Smooth muscle cell (in vitro differentiated cells): ENCODE measurements around the gene TUBGCP2. TPM values are rescaled to one million over a fixed set of nuclear protein-coding genes. Genes with fewer than 3 reads are reported as not detected.

Source experiments
- DNase-seq: peaks from one replicate; lab custom pipeline; 2025; ENCODE audit not compliant: unreplicated experiment; lab: John Stamatoyannopoulos, UW
- H2AFZ ChIP-seq: fragments of 200-600 bp; sonication (generic); 2 replicates; pipeline ENCODE4 v1.6.0; 2016; ENCODE audit warnings: antibody characterized with exemption, low read depth, mild to moderate bottlenecking
- H3F3A ChIP-seq: fragments of 200-600 bp; sonication (generic); 2 replicates; pipeline ENCODE4 v1.6.0; 2017; ENCODE audit warnings: antibody characterized with exemption, low read depth
- H3K27ac ChIP-seq: fragments of 200-600 bp; sonication (generic); 2 replicates; pipeline ENCODE4 v1.5.1; 2016; ENCODE audit warnings: low read depth, mild to moderate bottlenecking
- H3K27me3 ChIP-seq: fragments of 200-600 bp; sonication (generic); 2 replicates; pipeline ENCODE4 v1.6.1; 2016; ENCODE audit warnings: low read depth, mild to moderate bottlenecking
- H3K36me3 ChIP-seq: fragments of 200-600 bp; sonication (generic); 2 replicates; pipeline ENCODE4 v1.5.1; 2016; ENCODE audit warnings: low read depth
- H3K4me1 ChIP-seq: fragments of 200-600 bp; sonication (generic); 2 replicates; pipeline ENCODE4 v1.5.1; 2016; ENCODE audit warnings: low read depth
- H3K4me2 ChIP-seq: fragments of 200-600 bp; sonication (generic); 2 replicates; pipeline ENCODE4 v1.6.0; 2016; ENCODE audit warnings: mild to moderate bottlenecking
- H3K4me3 ChIP-seq: fragments of 200-600 bp; sonication (generic); 2 replicates; pipeline ENCODE4 v1.5.1; 2016; ENCODE audit warnings: mild to moderate bottlenecking
- H3K79me2 ChIP-seq: fragments of 200-600 bp; sonication (generic); 2 replicates; pipeline ENCODE4 v1.6.0; 2016; ENCODE audit warnings: low read depth, mild to moderate bottlenecking
- H3K9ac ChIP-seq: fragments of 200-600 bp; sonication (generic); 2 replicates; pipeline ENCODE4 v1.6.0; 2016; ENCODE audit warnings: low read depth
- H3K9me3 ChIP-seq: fragments of 200-600 bp; sonication (generic); replicated peaks from 2 replicates; pipeline ENCODE4 v1.5.1; 2016; ENCODE audit warnings: low read depth
- H4K20me1 ChIP-seq: fragments of 200-600 bp; sonication (generic); 2 replicates; pipeline ENCODE4 v1.6.0; 2016; ENCODE audit warnings: low read depth
- CTCF ChIP-seq: fragments of 200-600 bp; sonication (generic); IDR thresholded peaks from 2 replicates; pipeline ENCODE4 v1.5.1; 2017; ENCODE audit warnings: borderline replicate concordance, mild to moderate bottlenecking, antibody characterized with exemption; ENCODE audit not compliant: insufficient read depth, poor library complexity, severe bottlenecking
- WGBS: methylation state at CpG from one replicate; pipeline ENCODE4 v1.1.7; 2016; ENCODE audit warnings: low lambda C conversion rate; 5-methylcytosine and 5-hydroxymethylcytosine counted together
- polyA plus RNA-seq: library from polyadenylated mRNA; unstranded; fragments of >200 nt; fragmentation: Nextera tagmentation; extraction: Ambion mirVana; gene quantifications from 2 replicates; pipeline ENCODE4 v1.2.1, GENCODE V29; 2016
- total RNA-seq: library from RNA; depleted of rRNA; stranded (reverse); fragments of >200 nt; gene quantifications from 2 replicates; pipeline ENCODE4 v1.2.3, GENCODE V29; 2014

Gene TUBGCP2
- total and polyA plus RNA-seq, 2 experiments from 2014 or later: 39.5 to 40.5 TPM

- Histone ChIP-seq H3K79me2 (no peaks in the 10 kb centered on the region), H3K9me3 (no peaks in the 10 kb centered on the region), H3K4me1 (peaks cover 12% of the 10 kb centered on the region), H3K4me3 (no peak overlapping the region), H3K36me3 (no peaks in the 10 kb centered on the region), H3F3A (peaks cover 4% of the 10 kb centered on the region), H3K27me3 (peaks cover 23% of the 10 kb centered on the region), H3K9ac (no peak overlapping the region), H2AFZ (no peak overlapping the region), H3K4me2 (no peak overlapping the region), H3K27ac (peak overlapping the region; percentile 68), H4K20me1 (peaks cover 14% of the 10 kb centered on the region)
- WGBS: 88% methylated on average over 24 of the region's 24 CpGs
- DNase-seq: no peak
- TF ChIP-seq CTCF: no peak
These were observed 29.1 kb downstream of the TUBGCP2 start for GRCh38 chr10:133279326-133280226.

- WGBS: 54% methylated on average over 17 of the region's 19 CpGs
- Histone ChIP-seq H3K4me1 (peaks cover 12% of the 10 kb centered on the region), H3K9ac (no peak overlapping the region), H2AFZ (no peak overlapping the region), H4K20me1 (peaks cover 14% of the 10 kb centered on the region), H3F3A (peaks cover 4% of the 10 kb centered on the region), H3K27me3 (peaks cover 23% of the 10 kb centered on the region), H3K36me3 (no peaks in the 10 kb centered on the region), H3K27ac (peak overlapping the region; percentile 68), H3K4me2 (peak overlapping the region; percentile 63), H3K9me3 (no peaks in the 10 kb centered on the region), H3K4me3 (no peak overlapping the region), H3K79me2 (no peaks in the 10 kb centered on the region)
- DNase-seq: no peak
- TF ChIP-seq CTCF: no peak
These were observed 30.0 kb downstream of the TUBGCP2 start for GRCh38 chr10:133278577-133279265.

- Histone ChIP-seq H3K36me3 (no peaks in the 10 kb centered on the region), H3K4me2 (peak overlapping the region; percentile 63), H3K79me2 (no peaks in the 10 kb centered on the region), H3K27me3 (peaks cover 23% of the 10 kb centered on the region), H3K9me3 (no peaks in the 10 kb centered on the region), H3F3A (peaks cover 4% of the 10 kb centered on the region), H3K27ac (peak overlapping the region; percentile 68), H2AFZ (no peak overlapping the region), H4K20me1 (peaks cover 14% of the 10 kb centered on the region), H3K9ac (no peak overlapping the region), H3K4me3 (no peak overlapping the region), H3K4me1 (peaks cover 12% of the 10 kb centered on the region)
- 79% methylated on average over 12 of the region's 12 CpGs for WGBS
- no peak for TF ChIP-seq CTCF
- no peak for DNase-seq
These were observed 30.6 kb downstream of the TUBGCP2 start for GRCh38 chr10:133277993-133278576.
